Ramos (cell line): ENCODE results near the gene LGMN.

ENCODE experiments used
- in situ Hi-C: fragments of 300-500 bp; cut with MboI; formaldehyde crosslinking; loops from one replicate; pipeline ENCODE4 v1.14.3; 2022; ENCODE audit warnings: low sequenced_read_pairs; ENCODE audit not compliant: unreplicated experiment

LGMN gene

GRCh38 chr14:92703516-92703915 lies 44.9 kb downstream of the LGMN start:
- in situ Hi-C loops: no loop called here

DNA sequence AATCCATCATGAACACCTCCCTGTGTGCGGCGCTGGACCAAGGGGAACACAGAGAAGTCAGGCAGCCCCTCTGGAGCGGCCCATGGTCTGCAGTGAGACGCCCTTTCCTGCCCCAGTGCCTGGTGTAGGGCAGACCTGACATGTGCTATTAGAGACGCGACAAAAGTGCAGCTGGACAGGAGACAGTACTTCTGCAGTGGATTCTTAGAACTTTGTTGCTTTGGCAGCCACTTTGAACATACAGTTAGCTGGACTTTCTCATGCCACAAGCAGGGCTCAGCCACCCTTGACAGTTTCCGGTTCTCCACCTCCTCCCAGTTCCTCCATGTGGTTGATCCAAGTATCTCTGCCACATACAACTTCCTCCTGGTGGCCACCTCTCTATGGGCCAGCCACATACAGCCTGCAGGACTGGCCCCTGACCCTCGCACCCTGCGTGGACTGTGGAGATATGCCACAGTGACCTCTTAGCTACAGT lies 45.9 kb downstream of the LGMN start:
- in situ Hi-C loops: no loop called here

DNA sequence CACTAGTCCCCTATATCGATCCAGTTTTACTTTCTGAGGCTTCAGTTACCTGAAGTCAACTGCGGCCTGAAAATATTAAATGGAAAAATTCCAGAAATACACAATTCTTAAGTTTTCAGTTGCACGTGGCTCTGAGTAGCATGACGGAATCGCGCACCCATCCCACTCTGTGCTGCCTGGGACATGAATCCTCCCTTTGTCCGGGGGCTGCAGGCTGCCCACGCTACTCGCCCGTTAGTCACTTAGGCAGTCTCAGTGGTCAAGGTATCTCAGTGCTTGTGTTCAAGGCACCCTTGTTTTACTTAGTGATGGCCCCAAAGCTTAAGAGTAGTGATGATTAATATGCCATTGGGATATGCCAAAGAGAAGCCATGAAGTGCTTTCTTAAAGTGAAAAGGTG lies 46.6 kb downstream of the LGMN start:
- in situ Hi-C loops: no loop called here

DNA sequence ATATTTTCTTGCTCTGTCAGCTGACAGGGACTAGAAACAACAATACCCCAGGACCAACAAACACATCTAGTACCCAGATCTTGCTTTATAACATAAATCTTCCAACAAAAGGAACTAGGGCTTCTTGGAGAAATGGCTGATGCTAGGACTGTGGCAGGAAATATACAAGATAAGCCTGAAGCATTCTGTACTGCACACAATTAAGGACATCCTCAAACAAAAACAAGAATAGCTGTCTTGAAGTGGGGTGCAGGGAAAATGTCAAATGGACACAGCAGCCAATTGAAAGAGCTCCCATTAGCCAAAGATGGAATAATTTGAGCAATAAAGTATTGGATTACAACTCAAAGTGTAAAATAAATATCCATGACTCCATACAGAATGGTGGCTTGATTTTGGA lies 50.0 kb downstream of the LGMN start:
- in situ Hi-C loops: no loop called here

- in situ Hi-C loops: no loop called here
These were observed 52.1 kb downstream of the LGMN start for GRCh38 chr14:92696366-92696765.

DNA sequence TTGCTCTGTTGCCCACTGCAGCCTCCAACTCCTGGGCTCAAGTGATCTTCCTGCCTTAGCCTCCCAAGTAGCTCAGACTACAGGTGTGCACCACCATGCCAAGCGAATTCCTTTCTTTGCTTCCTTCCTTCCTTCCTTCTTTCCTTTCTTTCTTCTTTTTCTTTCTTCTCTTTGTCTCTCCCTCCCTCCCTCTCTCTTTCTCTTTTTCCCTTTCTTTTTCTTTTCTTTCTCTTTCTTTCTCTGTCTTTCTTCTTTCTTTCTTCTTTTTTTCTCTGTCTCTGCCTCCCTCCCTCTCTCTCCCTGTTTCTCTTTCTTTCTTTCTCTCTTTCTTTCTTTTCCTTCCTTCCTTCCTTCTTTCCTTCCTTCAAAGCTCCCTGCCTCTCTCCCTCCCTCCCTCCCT lies 52.9 kb downstream of the LGMN start:
- in situ Hi-C loops: no loop called here

DNA sequence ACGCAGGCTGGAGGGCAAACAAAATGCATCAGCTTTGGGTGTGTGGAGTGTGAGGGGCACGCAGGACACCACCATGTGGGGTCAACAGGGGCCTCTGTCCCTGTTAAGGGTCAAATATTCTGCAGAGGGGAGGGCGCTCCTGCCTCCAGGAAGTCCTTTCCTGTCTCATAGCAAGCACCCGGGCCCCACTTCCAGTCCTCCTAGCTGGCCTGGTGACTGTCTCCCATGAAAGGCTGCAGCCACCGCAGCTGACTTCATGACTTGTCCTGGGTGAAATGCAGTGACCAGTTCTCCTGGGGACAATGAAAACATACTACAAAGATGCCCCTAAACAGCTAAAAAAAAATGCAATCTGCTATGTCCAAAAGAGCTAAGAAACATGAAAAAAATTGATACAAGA lies 53.6 kb downstream of the LGMN start:
- in situ Hi-C loops: no loop called here

- in situ Hi-C loops: no loop called here
These were observed 54.2 kb downstream of the LGMN start for GRCh38 chr14:92693998-92694795.

GRCh38 chr14:92692822-92693226 lies 55.6 kb downstream of the LGMN start:
- in situ Hi-C loops: no loop called here

- in situ Hi-C loops: no loop called here
These were observed 58.0 kb downstream of the LGMN start for GRCh38 chr14:92690171-92691011.

DNA sequence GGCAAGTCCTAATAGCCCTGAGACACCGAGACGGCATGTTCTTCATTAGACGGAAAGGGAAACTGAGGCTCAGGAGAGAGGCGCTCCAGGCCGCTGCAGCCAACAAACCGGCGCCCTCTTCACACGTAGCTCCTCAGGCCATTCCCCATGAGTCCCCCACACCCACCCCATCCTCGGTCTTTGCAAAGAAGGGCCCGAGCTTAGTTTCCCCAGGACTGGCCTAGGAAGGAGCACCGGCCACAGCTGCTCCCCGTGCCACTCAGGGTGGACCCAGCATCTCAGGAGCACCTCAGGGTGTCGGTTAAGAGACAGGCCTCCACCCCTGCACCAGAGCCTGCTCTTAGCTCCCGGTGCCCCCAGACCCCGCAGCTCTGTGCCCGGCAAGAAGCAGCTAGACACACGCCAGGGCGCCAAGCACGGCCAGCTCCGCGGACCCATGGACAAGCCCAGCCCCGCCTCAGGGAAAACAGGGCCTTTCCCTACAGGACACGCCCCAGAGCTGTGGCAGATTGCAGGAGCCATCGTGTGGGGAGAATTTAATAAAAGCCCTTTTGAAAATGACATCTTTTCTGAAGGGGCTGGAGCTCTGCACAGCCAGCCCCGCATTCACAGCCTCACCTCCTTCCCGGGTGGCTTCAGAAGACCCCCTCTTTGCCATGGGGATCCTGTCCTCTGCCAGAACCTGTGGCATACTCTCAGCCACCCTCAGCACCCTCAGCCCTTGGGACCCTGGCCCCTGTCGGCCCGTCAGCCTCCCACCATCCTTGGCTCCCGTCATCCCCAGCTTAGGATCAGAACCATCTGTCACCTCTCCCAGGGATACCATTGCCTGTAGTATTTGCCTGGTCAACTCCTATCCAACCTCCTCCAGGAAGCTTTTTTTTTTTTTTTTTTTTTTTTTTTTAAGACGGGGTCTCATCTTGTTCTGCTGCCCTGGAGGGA lies 59.7 kb downstream of the LGMN start:
- in situ Hi-C loops: no loop called here

GRCh38 chr14:92687681-92688433 lies 60.6 kb downstream of the LGMN start:
- in situ Hi-C loops: no loop called here

GRCh38 chr14:92686900-92687427 lies 61.5 kb downstream of the LGMN start:
- in situ Hi-C loops: no loop called here

- in situ Hi-C loops: no loop called here
These were observed 62.0 kb downstream of the LGMN start for GRCh38 chr14:92686411-92686899.

- in situ Hi-C loops: no loop called here
These were observed 62.6 kb downstream of the LGMN start for GRCh38 chr14:92685784-92686355.

- in situ Hi-C loops: no loop called here
These were observed 63.4 kb downstream of the LGMN start for GRCh38 chr14:92684801-92685560.

DNA sequence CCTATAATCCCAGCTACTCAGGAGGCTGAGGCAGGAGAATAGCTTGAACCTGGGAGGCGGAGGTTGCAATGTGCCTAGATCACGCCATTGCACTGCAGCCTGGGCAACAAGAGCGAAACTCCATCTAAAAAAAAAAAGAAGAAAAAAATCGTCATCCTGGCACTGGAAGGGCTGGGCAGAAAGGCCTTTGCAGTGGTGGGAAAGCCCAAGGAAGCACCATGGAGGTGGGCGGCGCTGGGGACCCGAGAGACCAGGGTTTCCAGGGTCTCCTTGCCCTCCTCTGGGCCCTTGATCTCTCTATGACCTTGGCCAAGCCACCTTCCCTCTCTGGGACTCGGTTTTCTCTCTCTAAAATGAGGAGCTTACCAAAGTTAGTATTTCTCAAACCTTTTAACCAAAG lies 65.4 kb downstream of the LGMN start:
- in situ Hi-C loops: no loop called here
